ENCODE measurements around the gene C6orf47. TPM values are rescaled to one million over a fixed set of nuclear protein-coding genes. Genes with fewer than 3 reads are reported as not detected.

The C6orf47 gene
- total and polyA plus RNA-seq, 2 experiments from 2014 or later: 24.5 to 29.2 TPM

- peak overlapping the region; percentile 73 for H3K27ac ChIP-seq
- no peaks in the 10 kb centered on the region for H3K27me3 ChIP-seq
- H3K4me1 ChIP-seq (ENCODE audit: low read depth): no peaks in the 10 kb centered on the region
- DNase-seq (ENCODE audit: low read depth in 1 of 2, low spot score in 1 of 2): no peak
- H3K9me3 ChIP-seq (ENCODE audit: low read depth): no peaks in the 10 kb centered on the region
- TF ChIP-seq, protein P1, sequence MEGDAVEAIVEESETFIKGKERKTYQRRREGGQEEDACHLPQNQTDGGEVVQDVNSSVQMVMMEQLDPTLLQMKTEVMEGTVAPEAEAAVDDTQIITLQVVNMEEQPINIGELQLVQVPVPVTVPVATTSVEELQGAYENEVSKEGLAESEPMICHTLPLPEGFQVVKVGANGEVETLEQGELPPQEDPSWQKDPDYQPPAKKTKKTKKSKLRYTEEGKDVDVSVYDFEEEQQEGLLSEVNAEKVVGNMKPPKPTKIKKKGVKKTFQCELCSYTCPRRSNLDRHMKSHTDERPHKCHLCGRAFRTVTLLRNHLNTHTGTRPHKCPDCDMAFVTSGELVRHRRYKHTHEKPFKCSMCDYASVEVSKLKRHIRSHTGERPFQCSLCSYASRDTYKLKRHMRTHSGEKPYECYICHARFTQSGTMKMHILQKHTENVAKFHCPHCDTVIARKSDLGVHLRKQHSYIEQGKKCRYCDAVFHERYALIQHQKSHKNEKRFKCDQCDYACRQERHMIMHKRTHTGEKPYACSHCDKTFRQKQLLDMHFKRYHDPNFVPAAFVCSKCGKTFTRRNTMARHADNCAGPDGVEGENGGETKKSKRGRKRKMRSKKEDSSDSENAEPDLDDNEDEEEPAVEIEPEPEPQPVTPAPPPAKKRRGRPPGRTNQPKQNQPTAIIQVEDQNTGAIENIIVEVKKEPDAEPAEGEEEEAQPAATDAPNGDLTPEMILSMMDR (IDR thresholded peaks at IDR 0.05; ENCODE audit: low read depth, low read length): no peak
- no peak overlapping the region for H3K4me3 ChIP-seq
- H3K36me3 ChIP-seq: peaks cover 86% of the 10 kb centered on the region
These were observed 21.5 kb downstream of the C6orf47 start for GRCh38 chr6:31639043-31639442.

- H3K4me3 ChIP-seq: no peak overlapping the region
- H3K36me3 ChIP-seq: peaks cover 93% of the 10 kb centered on the region
- no peaks in the 10 kb centered on the region for H3K9me3 ChIP-seq (ENCODE audit: low read depth)
- no peaks in the 10 kb centered on the region for H3K4me1 ChIP-seq (ENCODE audit: low read depth)
- TF ChIP-seq, protein P1 (IDR thresholded peaks at IDR 0.05; ENCODE audit: low read depth, low read length): no peak
- H3K27me3 ChIP-seq: no peaks in the 10 kb centered on the region
- peak overlapping the region; percentile 62 for H3K27ac ChIP-seq
- no peak for DNase-seq (ENCODE audit: low read depth in 1 of 2, low spot score in 1 of 2)
These were observed 23.6 kb downstream of the C6orf47 start for GRCh38 chr6:31636698-31637596.

DNA sequence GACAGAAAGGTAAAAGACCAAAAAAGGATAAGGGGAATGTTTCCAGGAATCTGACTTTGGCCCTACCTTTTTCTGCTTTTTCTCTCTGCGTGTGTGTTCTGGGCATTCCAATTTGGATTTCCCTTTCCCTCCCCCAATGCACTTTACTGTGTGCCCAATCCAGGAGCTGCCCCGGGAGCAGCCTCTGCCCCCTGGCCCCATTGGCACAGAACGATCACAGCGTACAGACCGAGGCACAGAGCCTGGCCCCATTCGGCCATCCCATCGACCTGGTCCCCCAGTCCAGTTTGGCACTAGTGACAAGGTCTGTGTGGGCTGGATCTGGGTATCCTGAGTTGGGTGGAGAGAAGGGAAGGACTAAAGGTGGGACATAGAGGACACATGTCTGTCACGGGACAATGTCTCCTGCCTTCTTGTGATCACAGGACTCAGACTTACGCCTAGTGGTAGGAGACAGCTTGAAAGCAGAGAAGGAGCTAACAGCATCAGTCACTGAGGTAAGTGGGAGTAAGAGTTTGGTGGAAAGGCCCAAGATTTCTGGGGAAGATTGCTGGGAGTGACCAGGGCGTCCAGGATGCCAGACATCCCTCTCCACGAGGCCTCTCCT lies 25.5 kb downstream of the C6orf47 start:
- Histone ChIP-seq H3K9me3 (ENCODE audit: low read depth) (no peaks in the 10 kb centered on the region), H3K4me1 (ENCODE audit: low read depth) (no peaks in the 10 kb centered on the region), H3K4me3 (no peak overlapping the region), H3K27me3 (no peaks in the 10 kb centered on the region), H3K36me3 (peaks cover 88% of the 10 kb centered on the region), H3K27ac (peak overlapping the region; percentile 57)
- no peak for DNase-seq (ENCODE audit: low read depth in 1 of 2, low spot score in 1 of 2)
- TF ChIP-seq, protein P1 (IDR thresholded peaks at IDR 0.05; ENCODE audit: low read depth, low read length): no peak

DNA sequence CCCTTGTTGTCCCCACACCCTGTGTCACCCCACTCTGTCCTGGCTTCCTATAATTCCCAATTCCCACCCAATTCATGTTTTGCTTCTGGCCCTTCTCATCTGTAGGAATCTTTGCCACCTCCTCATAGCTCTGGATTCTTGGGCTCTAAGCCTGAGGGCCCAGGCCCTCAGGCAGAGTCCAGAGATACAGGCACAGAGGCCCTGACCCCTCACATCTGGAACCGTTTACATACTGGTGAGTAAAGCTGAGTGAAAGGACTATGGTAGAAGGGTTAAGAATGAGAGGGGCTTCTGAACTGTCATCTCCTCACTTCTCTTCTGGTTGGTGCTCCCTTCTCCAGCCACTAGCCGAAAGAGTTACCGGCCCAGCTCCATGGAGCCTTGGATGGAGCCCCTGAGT lies 26.4 kb downstream of the C6orf47 start:
- Histone ChIP-seq H3K4me1 (ENCODE audit: low read depth) (no peaks in the 10 kb centered on the region), H3K36me3 (peaks cover 88% of the 10 kb centered on the region), H3K27ac (peak overlapping the region; percentile 80), H3K9me3 (ENCODE audit: low read depth) (no peaks in the 10 kb centered on the region), H3K27me3 (no peaks in the 10 kb centered on the region), H3K4me3 (no peak overlapping the region)
- TF ChIP-seq, protein P1 (IDR thresholded peaks at IDR 0.05; ENCODE audit: low read depth, low read length): no peak
- no peak for DNase-seq (ENCODE audit: low read depth in 1 of 2, low spot score in 1 of 2)

DNA sequence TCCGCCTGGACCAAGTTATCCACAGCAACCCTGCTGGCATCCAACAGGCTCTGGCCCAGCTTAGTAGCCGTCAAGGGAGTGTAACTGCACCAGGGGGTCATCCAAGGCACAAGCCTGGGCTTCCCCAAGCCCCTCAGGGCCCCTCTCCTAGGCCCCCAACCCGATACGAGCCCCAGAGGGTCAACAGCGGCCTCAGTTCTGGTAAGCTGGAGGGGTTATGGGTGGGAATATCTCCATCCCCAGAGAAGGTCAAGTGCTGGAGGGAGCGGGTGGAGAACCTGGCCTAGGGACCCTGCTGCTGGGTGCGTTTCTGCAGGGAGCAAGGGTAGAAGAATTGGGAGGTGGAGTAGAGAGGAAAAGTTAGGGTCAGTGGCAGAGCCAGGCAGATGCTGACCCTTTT lies 27.1 kb downstream of the C6orf47 start:
- H3K27me3 ChIP-seq: no peaks in the 10 kb centered on the region
- no peak overlapping the region for H3K4me3 ChIP-seq
- peak overlapping the region; percentile 80 for H3K27ac ChIP-seq
- no peaks in the 10 kb centered on the region for H3K9me3 ChIP-seq (ENCODE audit: low read depth)
- peaks cover 90% of the 10 kb centered on the region for H3K36me3 ChIP-seq
- TF ChIP-seq, protein P1 (IDR thresholded peaks at IDR 0.05; ENCODE audit: low read depth, low read length): no peak
- DNase-seq (ENCODE audit: low read depth in 1 of 2, low spot score in 1 of 2): no peak
- no peaks in the 10 kb centered on the region for H3K4me1 ChIP-seq (ENCODE audit: low read depth)

All from cardiac muscle cell (in vitro differentiated cells and primary cell).